Natural killer cell (primary cell): Measurements from ENCODE around the gene SLC4A1AP. TPM values are rescaled to one million over a fixed set of nuclear protein-coding genes. Genes with fewer than 3 reads are reported as not detected.

ENCODE experiments used
- ATAC-seq, 3 donors: fragments of 150-1000 bp in 2 of 3; fragments of 200-7000 bp in 1 of 3; cut with Tn5 transposase; 1 replicate in 1 of 3; 2 replicates in 2 of 3; pipeline ENCODE4 v1.10.0; 2021; ENCODE audit warnings: mild to moderate bottlenecking in 2 of 3, moderate library complexity in 2 of 3
- DNase-seq, 2 donors: peaks; one replicate each; pipeline versions ENCODE4 v3.0.0 to v3.0.0-alpha.2; 2013 to 2021; ENCODE audit warnings: mixed read lengths in 1 of 2
- H3K27ac ChIP-seq: one replicate; pipeline ENCODE4 v1.5.1; 2013; ENCODE audit warnings: mild to moderate bottlenecking, low read length
- H3K27me3 ChIP-seq: one replicate; pipeline ENCODE4 v1.6.1; 2013; ENCODE audit warnings: low read length; ENCODE audit not compliant: control insufficient read depth, insufficient read depth
- H3K36me3 ChIP-seq: one replicate; pipeline ENCODE4 v1.6.1; 2013; ENCODE audit warnings: low read length; ENCODE audit not compliant: control insufficient read depth, insufficient read depth
- H3K4me1 ChIP-seq: one replicate; pipeline ENCODE4 v1.6.1; 2013; ENCODE audit warnings: low read length; ENCODE audit not compliant: control insufficient read depth, insufficient read depth
- H3K4me3 ChIP-seq: one replicate; pipeline ENCODE4 v1.5.1; 2013; ENCODE audit warnings: low read length
- H3K9me3 ChIP-seq: one replicate; pipeline ENCODE4 v1.6.1; 2013; ENCODE audit warnings: low read length; ENCODE audit not compliant: control insufficient read depth, insufficient read depth
- H3K27ac Mint-ChIP-seq, 2 donors: one replicate each; pipeline ENCODE4 v1.8.0; 2022; ENCODE audit warnings: mild to moderate bottlenecking in 2 of 2, mixed read lengths in 2 of 2, moderate library complexity in 1 of 2
- H3K27me3 Mint-ChIP-seq, 2 donors: one replicate each; pipeline ENCODE4 v1.8.0; 2022; ENCODE audit warnings: low read depth in 2 of 2, mixed read lengths in 2 of 2
- H3K36me3 Mint-ChIP-seq: one replicate; pipeline ENCODE4 v1.8.0; 2022; ENCODE audit warnings: mixed read lengths
- H3K4me1 Mint-ChIP-seq, 2 donors: one replicate each; pipeline ENCODE4 v1.8.0; 2022; ENCODE audit warnings: mixed read lengths in 2 of 2
- H3K4me3 Mint-ChIP-seq: one replicate; pipeline ENCODE4 v1.8.0; 2022; ENCODE audit warnings: mild to moderate bottlenecking, moderate library complexity, mixed read lengths
- H3K9me3 Mint-ChIP-seq, 2 donors: one replicate each; pipeline ENCODE4 v1.8.0; 2022; ENCODE audit warnings: mixed read lengths in 2 of 2
- WGBS: methylation state at CpG from one replicate; pipeline ENCODE4 v1.1.7; 2013; ENCODE audit warnings: missing lambda C conversion rate; ENCODE audit not compliant: insufficient coverage; 5-methylcytosine and 5-hydroxymethylcytosine counted together
- intact Hi-C: fragments of 100-400 bp; cut with micrococcal nuclease; formaldehyde crosslinking; loops from one replicate; pipeline ENCODE4 v1.14.2; 2022
- total RNA-seq, 4 donors: library from RNA; stranded (reverse); fragments of 120-200 nt in 1 of 4; gene quantifications; one replicate each; pipeline versions ENCODE4 v1.2.3 to v1.2.4, GENCODE V29; 2013 to 2022
- TF ChIP-seq, protein P1 (sequence below): fragments of 200-600 bp; IDR thresholded peaks from one replicate; pipeline ENCODE4 v1.8.0; 2022; ENCODE audit warnings: antibody characterized with exemption

SLC4A1AP gene
- total RNA-seq, 3 donors from 2014 or later (not counting 1 experiment from before 2014, with no cell fraction given): 22.0 to 26.0 (median 24.8) TPM

DNA sequence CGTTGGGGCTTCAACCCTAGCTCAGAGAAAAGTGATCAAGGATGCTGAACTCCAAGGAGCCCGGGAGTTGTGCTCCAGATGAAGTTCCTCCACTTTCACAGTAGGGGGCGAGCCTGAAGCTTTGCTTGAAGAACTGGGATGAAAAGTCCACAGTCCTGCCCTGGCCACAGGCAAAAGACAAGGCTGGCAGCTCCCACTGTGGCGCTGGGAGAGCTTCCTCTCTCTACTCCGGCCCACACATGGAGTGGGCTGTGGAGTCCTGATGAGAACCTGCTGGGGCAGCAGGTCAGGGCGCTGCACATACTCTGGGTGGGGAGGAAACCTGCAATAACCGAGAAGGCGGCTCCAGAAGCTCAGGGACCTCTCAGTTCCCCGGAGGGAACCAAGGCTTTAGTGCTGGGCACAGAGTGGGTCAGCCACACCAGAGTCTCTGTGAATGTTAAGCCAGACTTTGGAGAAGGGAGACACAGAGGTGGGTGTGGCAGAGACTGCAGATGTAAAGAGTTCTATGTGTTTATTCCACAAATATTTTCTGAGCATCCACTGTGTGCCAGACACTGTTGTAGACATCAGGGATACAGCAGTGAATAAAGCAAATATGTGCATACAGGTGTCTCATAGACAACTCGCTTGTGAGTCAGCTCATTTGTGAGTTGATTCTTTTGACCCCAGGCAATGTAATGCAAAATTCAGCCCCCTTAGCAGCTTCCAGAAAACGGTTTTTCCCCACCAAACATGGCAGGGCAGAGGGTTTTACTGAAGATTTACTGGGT, 59.9 kb downstream of the SLC4A1AP start:
- intact Hi-C loops: no loop called here
- Histone ChIP-seq H3K4me1 (peaks cover 8% of the 10 kb centered on the region), H3K27ac (no peak overlapping the region), H3K4me3 (no peak overlapping the region), H3K36me3 (no peaks in the 10 kb centered on the region), H3K27me3 (no peaks in the 10 kb centered on the region), H3K9me3 (no peaks in the 10 kb centered on the region)
- 54% methylated on average over 10 of the region's 11 CpGs for WGBS
- peak in 1 of 3 donors; percentile 63 for ATAC-seq
- H3K4me3 Mint-ChIP-seq: no peak overlapping the region
- DNase-seq: peak in 1 of 2 donors; percentile 50
- H3K27ac Mint-ChIP-seq: no peak overlapping the region
- H3K27me3 Mint-ChIP-seq: peaks cover 5 to 7% of the 10 kb centered on the region in 2 donors
- H3K9me3 Mint-ChIP-seq: no peaks in the 10 kb centered on the region
- no peaks in the 10 kb centered on the region for H3K36me3 Mint-ChIP-seq
- TF ChIP-seq, protein P1, sequence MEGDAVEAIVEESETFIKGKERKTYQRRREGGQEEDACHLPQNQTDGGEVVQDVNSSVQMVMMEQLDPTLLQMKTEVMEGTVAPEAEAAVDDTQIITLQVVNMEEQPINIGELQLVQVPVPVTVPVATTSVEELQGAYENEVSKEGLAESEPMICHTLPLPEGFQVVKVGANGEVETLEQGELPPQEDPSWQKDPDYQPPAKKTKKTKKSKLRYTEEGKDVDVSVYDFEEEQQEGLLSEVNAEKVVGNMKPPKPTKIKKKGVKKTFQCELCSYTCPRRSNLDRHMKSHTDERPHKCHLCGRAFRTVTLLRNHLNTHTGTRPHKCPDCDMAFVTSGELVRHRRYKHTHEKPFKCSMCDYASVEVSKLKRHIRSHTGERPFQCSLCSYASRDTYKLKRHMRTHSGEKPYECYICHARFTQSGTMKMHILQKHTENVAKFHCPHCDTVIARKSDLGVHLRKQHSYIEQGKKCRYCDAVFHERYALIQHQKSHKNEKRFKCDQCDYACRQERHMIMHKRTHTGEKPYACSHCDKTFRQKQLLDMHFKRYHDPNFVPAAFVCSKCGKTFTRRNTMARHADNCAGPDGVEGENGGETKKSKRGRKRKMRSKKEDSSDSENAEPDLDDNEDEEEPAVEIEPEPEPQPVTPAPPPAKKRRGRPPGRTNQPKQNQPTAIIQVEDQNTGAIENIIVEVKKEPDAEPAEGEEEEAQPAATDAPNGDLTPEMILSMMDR: peak; percentile 55
- peaks cover 0 to 8% of the 10 kb centered on the region in 2 donors for H3K4me1 Mint-ChIP-seq

DNA sequence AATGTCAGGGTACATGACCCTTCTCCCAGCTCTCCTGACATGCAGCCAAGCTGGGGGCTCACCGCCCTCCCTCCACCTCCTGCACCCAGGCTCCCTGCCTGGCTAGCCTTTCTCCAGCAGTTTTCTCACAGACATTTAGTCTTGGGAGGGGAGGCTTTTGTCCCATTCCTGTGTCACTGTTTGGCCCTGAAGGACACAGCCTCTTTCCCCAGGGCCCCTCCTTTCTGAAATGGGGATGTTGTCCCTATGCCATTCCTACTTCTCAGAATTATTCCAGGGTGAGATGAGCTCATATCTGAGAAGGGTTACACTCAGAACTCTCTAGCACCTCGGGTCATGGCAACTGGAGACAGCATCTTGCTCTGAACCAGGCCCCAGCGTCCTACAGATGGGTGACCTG, 60.5 kb downstream of the SLC4A1AP start:
- intact Hi-C loops: no loop called here
- WGBS: 79% methylated on average over 3 of the region's 3 CpGs
- no peak for DNase-seq
- no peaks in the 10 kb centered on the region for H3K36me3 ChIP-seq
- no peaks in the 10 kb centered on the region for H3K9me3 ChIP-seq
- peaks cover 8% of the 10 kb centered on the region for H3K4me1 ChIP-seq
- TF ChIP-seq, protein P1: no peak
- Mint-ChIP-seq H3K27ac (no peak overlapping the region), H3K27me3 (peaks cover 5 to 7% of the 10 kb centered on the region in 2 donors), H3K4me3 (no peak overlapping the region), H3K4me1 (peaks cover 0 to 8% of the 10 kb centered on the region in 2 donors), H3K9me3 (no peaks in the 10 kb centered on the region), H3K36me3 (no peaks in the 10 kb centered on the region)
- H3K4me3 ChIP-seq: no peak overlapping the region
- no peak for ATAC-seq
- H3K27ac ChIP-seq: no peak overlapping the region
- no peaks in the 10 kb centered on the region for H3K27me3 ChIP-seq

GRCh38 chr2:27724905-27725701, 61.4 kb downstream of the SLC4A1AP start:
- Histone ChIP-seq H3K4me3 (no peak overlapping the region), H3K4me1 (peaks cover 8% of the 10 kb centered on the region), H3K36me3 (no peaks in the 10 kb centered on the region), H3K9me3 (no peaks in the 10 kb centered on the region), H3K27me3 (no peaks in the 10 kb centered on the region), H3K27ac (no peak overlapping the region)
- Mint-ChIP-seq H3K9me3 (no peaks in the 10 kb centered on the region), H3K27ac (no peak overlapping the region), H3K27me3 (peaks cover 5 to 7% of the 10 kb centered on the region in 2 donors), H3K36me3 (no peaks in the 10 kb centered on the region), H3K4me1 (peaks cover 0 to 8% of the 10 kb centered on the region in 2 donors), H3K4me3 (no peak overlapping the region)
- intact Hi-C loops: no loop called here
- TF ChIP-seq, protein P1: no peak
- no peak for ATAC-seq
- 93% methylated on average over 5 of the region's 5 CpGs for WGBS
- no peak for DNase-seq
